Effector CD4-positive, alpha-beta T cell (primary cell): ENCODE results near the gene EBP.
"Not testable (repeated sequence)": the region's sequence is repeated elsewhere in the genome, so short reads cannot be mapped to it uniquely, and the experiment has no call there.

Experiments used
- DNase-seq: peaks from one replicate; pipeline ENCODE4 v3.0.0-alpha.2; 2020

EBP gene

GRCh38 chrX:48493890-48494364 is 27.7 kb upstream of the EBP start:
- no peak for DNase-seq

- no peak for DNase-seq
Observed at GRCh38 chrX:48496660-48497059, 24.9 kb upstream of the EBP start.

- no peak for DNase-seq
Observed at GRCh38 chrX:48497871-48498270, 23.7 kb upstream of the EBP start.

GRCh38 chrX:48498374-48498809 is 23.2 kb upstream of the EBP start:
- no peak for DNase-seq

GRCh38 chrX:48504261-48504660 is 17.3 kb upstream of the EBP start:
- no peak for DNase-seq

- DNase-seq: no peak
Observed at GRCh38 chrX:48505481-48505880, 16.1 kb upstream of the EBP start.

- DNase-seq: no peak
Observed at GRCh38 chrX:48507246-48507645, 14.4 kb upstream of the EBP start.

GRCh38 chrX:48508400-48509244 is 13.0 kb upstream of the EBP start, which contains the start of gene PORCN:
Gene PORCN, plus strand, starts transcription at chrX:48508992. Its CDS starts 829 bp downstream, at chrX:48509821.
- peak; percentile 68 for DNase-seq

GRCh38 chrX:48509245-48509590 is 12.4 kb upstream of the EBP start:
- DNase-seq: no peak

GRCh38 chrX:48509619-48510018 is 12.0 kb upstream of the EBP start:
- DNase-seq: no peak

GRCh38 chrX:48511560-48511959 is 10.0 kb upstream of the EBP start:
- DNase-seq: no peak

- no peak for DNase-seq
Observed at GRCh38 chrX:48512371-48512935, 9.2 kb upstream of the EBP start.

- no peak for DNase-seq
Observed at GRCh38 chrX:48513670-48514069, 7.9 kb upstream of the EBP start.

GRCh38 chrX:48514126-48514806 is 7.3 kb upstream of the EBP start:
- no peak for DNase-seq

- DNase-seq: no peak
Observed at GRCh38 chrX:48514868-48515460, 6.6 kb upstream of the EBP start.

- no peak for DNase-seq
Observed at GRCh38 chrX:48515842-48516241, 5.8 kb upstream of the EBP start.

- no peak for DNase-seq
Observed at GRCh38 chrX:48516285-48516684, 5.3 kb upstream of the EBP start.

- no peak for DNase-seq
Observed at GRCh38 chrX:48516987-48517386, 4.6 kb upstream of the EBP start.

- not testable (repeated sequence) for DNase-seq
Observed at GRCh38 chrX:48519481-48519880, 2.1 kb upstream of the EBP start.

GRCh38 chrX:48520455-48520854 is 1.2 kb upstream of the EBP start:
- DNase-seq: no peak

GRCh38 chrX:48520976-48521352 is 644 bp upstream of the EBP start:
- no peak for DNase-seq

- no peak for DNase-seq
Observed at GRCh38 chrX:48522291-48522690, 683 bp downstream of the EBP start.

GRCh38 chrX:48523682-48524081 is 2.1 kb downstream of the EBP start:
- DNase-seq: no peak
